OCI-LY3 (cell line): ENCODE measurements around the gene FNBP1L.
"Not testable (repeated sequence)": the region's sequence is repeated elsewhere in the genome, so short reads cannot be mapped to it uniquely, and the experiment has no call there.

Experiments used
- H2AFZ ChIP-seq: fragments of 200-600, 300-600 bp; shearing (Covaris generic); 2 replicates; pipeline ENCODE4 v1.6.0; 2014; ENCODE audit warnings: antibody characterized with exemption, low read depth, low read length
- H3K27ac ChIP-seq: fragments of 200-600, 300-600 bp; sonication (generic); 2 replicates; pipeline ENCODE4 v1.5.1; 2014; ENCODE audit warnings: mild to moderate bottlenecking, low read length, moderate library complexity, mixed read lengths
- H3K27me3 ChIP-seq: fragments of 200-600, 300-600 bp; sonication (generic); 2 replicates; pipeline ENCODE4 v1.6.1; 2014; ENCODE audit warnings: low read depth, low read length, mixed read lengths
- H3K36me3 ChIP-seq: fragments of 200-600, 300-600 bp; sonication (generic); replicated peaks from 2 replicates; pipeline ENCODE3; 2014; ENCODE audit warnings: low read depth, low read length, mixed read lengths
- H3K4me1 ChIP-seq: fragments of 300-600, 200-600 bp; sonication (generic); 2 replicates; pipeline ENCODE4 v1.6.1; 2014; ENCODE audit warnings: low read length, mixed read lengths
- H3K4me2 ChIP-seq: fragments of 200-600, 300-600 bp; sonication (generic); 2 replicates; pipeline ENCODE4 v1.6.1; 2014; ENCODE audit warnings: low read length, mixed read lengths
- H3K4me3 ChIP-seq: fragments of 300-600, 200-600 bp; sonication (generic); 2 replicates; pipeline ENCODE4 v1.5.1; 2014; ENCODE audit warnings: antibody characterized with exemption, mild to moderate bottlenecking, low read length, moderate library complexity
- H3K79me2 ChIP-seq: fragments of 300-600, 200-600 bp; shearing (Covaris generic); 2 replicates; pipeline ENCODE4 v1.6.1; 2014; ENCODE audit warnings: mild to moderate bottlenecking, low read length, mixed read lengths
- H3K9ac ChIP-seq: fragments of 300-600, 200-600 bp; shearing (Covaris generic); 2 replicates; pipeline ENCODE4 v1.6.0; 2014; ENCODE audit warnings: mild to moderate bottlenecking, low read length, moderate library complexity
- H3K9me3 ChIP-seq: fragments of 200-600, 300-600 bp; shearing (Covaris generic); 2 replicates; pipeline ENCODE4 v1.6.1; 2014; ENCODE audit warnings: low read length, mixed read lengths; ENCODE audit not compliant: insufficient read depth
- H4K20me1 ChIP-seq: fragments of 200-600, 300-600 bp; sonication (generic); 2 replicates; pipeline ENCODE4 v1.6.1; 2016; ENCODE audit warnings: low read length, mixed read lengths; ENCODE audit not compliant: insufficient read depth
- CTCF ChIP-seq: fragments of 200-600, 300-600 bp; sonication (generic); IDR thresholded peaks from 2 replicates; pipeline ENCODE4 v1.5.1; 2014; ENCODE audit warnings: antibody characterized with exemption, low read length, low read depth
- EZH2phosphoT487 ChIP-seq: fragments of 200-600 bp; shearing (Covaris generic); IDR thresholded peaks from 2 replicates; pipeline ENCODE4 v1.6.1; 2018; ENCODE audit warnings: antibody characterized with exemption, mixed run types, low read depth

The FNBP1L gene

GRCh38 chr1:93474321-93474720 lies 26.4 kb downstream of the FNBP1L start:
- H3K27me3 ChIP-seq, result no peaks in the 10 kb centered on the region
- H4K20me1 ChIP-seq, result no peaks in the 10 kb centered on the region
- no peak overlapping the region for H3K4me2 ChIP-seq
- no peak overlapping the region for H3K4me3 ChIP-seq
- peaks cover 23% of the 10 kb centered on the region for H3K4me1 ChIP-seq
- no peak overlapping the region for H3K27ac ChIP-seq
- peaks cover 14% of the 10 kb centered on the region for H3K79me2 ChIP-seq
- no peak overlapping the region for H2AFZ ChIP-seq
- H3K36me3 ChIP-seq, result no peaks in the 10 kb centered on the region
- TF ChIP-seq CTCF, result no peak
- TF ChIP-seq EZH2phosphoT487, result no peak
- H3K9ac ChIP-seq, result no peak overlapping the region
- peaks cover 5% of the 10 kb centered on the region; the same call in 1 of the 2 replicates for H3K9me3 ChIP-seq

- Histone ChIP-seq H3K27ac (no peak overlapping the region), H3K4me1 (peaks cover 31% of the 10 kb centered on the region), H3K9me3 (peaks cover 5% of the 10 kb centered on the region; the same call in 1 of the 2 replicates), H3K36me3 (peaks cover 3% of the 10 kb centered on the region), H3K27me3 (no peaks in the 10 kb centered on the region), H3K4me2 (no peak overlapping the region), H3K79me2 (peaks cover 12% of the 10 kb centered on the region), H3K4me3 (no peak overlapping the region), H3K9ac (no peak overlapping the region), H2AFZ (no peak overlapping the region), H4K20me1 (no peaks in the 10 kb centered on the region)
- no peak for TF ChIP-seq EZH2phosphoT487
- TF ChIP-seq CTCF, result no peak
Measured at GRCh38 chr1:93475681-93476080, 27.8 kb downstream of the FNBP1L start.

- H3K79me2 ChIP-seq, result peaks cover 12% of the 10 kb centered on the region
- H3K9me3 ChIP-seq, H3K4me2 ChIP-seq, H3K27me3 ChIP-seq, H4K20me1 ChIP-seq, H2AFZ ChIP-seq, H3K36me3 ChIP-seq, H3K27ac ChIP-seq, H3K9ac ChIP-seq, H3K4me3 ChIP-seq: not testable (repeated sequence)
- H3K4me1 ChIP-seq, result peaks cover 61% of the 10 kb centered on the region
Measured at GRCh38 chr1:93479133-93479745, 31.3 kb downstream of the FNBP1L start.

- not testable (repeated sequence) for H2AFZ ChIP-seq, H4K20me1 ChIP-seq, H3K9me3 ChIP-seq, H3K36me3 ChIP-seq, H3K4me3 ChIP-seq, H3K79me2 ChIP-seq, H3K27ac ChIP-seq, H3K27me3 ChIP-seq, H3K9ac ChIP-seq, H3K4me2 ChIP-seq
- peaks cover 58% of the 10 kb centered on the region for H3K4me1 ChIP-seq
Measured at GRCh38 chr1:93481899-93482298, 34.0 kb downstream of the FNBP1L start.

GRCh38 chr1:93483200-93483599 lies 35.3 kb downstream of the FNBP1L start:
- Histone ChIP-seq H3K9ac (no peak overlapping the region), H3K27me3 (no peaks in the 10 kb centered on the region), H3K4me1 (peaks cover 45% of the 10 kb centered on the region), H3K79me2 (peaks cover 5% of the 10 kb centered on the region), H4K20me1 (no peaks in the 10 kb centered on the region), H3K4me2 (peak overlapping the region; percentile 55), H3K4me3 (peak overlapping the region; percentile 40), H3K27ac (no peak overlapping the region), H3K9me3 (peaks cover 5% of the 10 kb centered on the region; the same call in 1 of the 2 replicates), H2AFZ (no peak overlapping the region), H3K36me3 (peaks cover 3% of the 10 kb centered on the region)
- TF ChIP-seq EZH2phosphoT487 (no peak), CTCF (no peak)
